WERI-Rb-1 (cell line): Measurements from ENCODE around the gene TUB.

ENCODE experiments used
- DNase-seq: peaks from one replicate; pipeline ENCODE4 v3.0.0-alpha.2; 2020
- H3K27ac ChIP-seq: fragments of 250-450 bp; sonication (Bioruptor Pico); 2 replicates; pipeline ENCODE4 v1.5.1; 2020; ENCODE audit warnings: mild to moderate bottlenecking, moderate library complexity
- H3K27me3 ChIP-seq: fragments of 250-450 bp; sonication (Bioruptor Pico); 2 replicates; pipeline ENCODE4 v1.5.1; 2021; ENCODE audit warnings: mild to moderate bottlenecking, low read depth, moderate library complexity; ENCODE audit not compliant: insufficient read depth, severe bottlenecking
- H3K36me3 ChIP-seq: fragments of 250-450 bp; sonication (Bioruptor Pico); 2 replicates; pipeline ENCODE4 v1.5.1; 2020; ENCODE audit warnings: mild to moderate bottlenecking, moderate library complexity
- H3K4me3 ChIP-seq: 2 replicates; pipeline ENCODE4 v1.5.1; 2011; ENCODE audit warnings: low read depth, mild to moderate bottlenecking, control low read depth, low read length
- H3K9me3 ChIP-seq: fragments of 250-450 bp; sonication (Bioruptor Pico); 2 replicates; pipeline ENCODE4 v1.5.1; 2021; ENCODE audit warnings: mild to moderate bottlenecking, moderate library complexity; ENCODE audit not compliant: severe bottlenecking
- TF ChIP-seq, protein P1 (sequence below): IDR thresholded peaks from 2 replicates; pipeline ENCODE4 v1.5.1; 2011; ENCODE audit warnings: low read depth, mild to moderate bottlenecking, control low read depth, inconsistent platforms, low read length

Gene TUB

DNA sequence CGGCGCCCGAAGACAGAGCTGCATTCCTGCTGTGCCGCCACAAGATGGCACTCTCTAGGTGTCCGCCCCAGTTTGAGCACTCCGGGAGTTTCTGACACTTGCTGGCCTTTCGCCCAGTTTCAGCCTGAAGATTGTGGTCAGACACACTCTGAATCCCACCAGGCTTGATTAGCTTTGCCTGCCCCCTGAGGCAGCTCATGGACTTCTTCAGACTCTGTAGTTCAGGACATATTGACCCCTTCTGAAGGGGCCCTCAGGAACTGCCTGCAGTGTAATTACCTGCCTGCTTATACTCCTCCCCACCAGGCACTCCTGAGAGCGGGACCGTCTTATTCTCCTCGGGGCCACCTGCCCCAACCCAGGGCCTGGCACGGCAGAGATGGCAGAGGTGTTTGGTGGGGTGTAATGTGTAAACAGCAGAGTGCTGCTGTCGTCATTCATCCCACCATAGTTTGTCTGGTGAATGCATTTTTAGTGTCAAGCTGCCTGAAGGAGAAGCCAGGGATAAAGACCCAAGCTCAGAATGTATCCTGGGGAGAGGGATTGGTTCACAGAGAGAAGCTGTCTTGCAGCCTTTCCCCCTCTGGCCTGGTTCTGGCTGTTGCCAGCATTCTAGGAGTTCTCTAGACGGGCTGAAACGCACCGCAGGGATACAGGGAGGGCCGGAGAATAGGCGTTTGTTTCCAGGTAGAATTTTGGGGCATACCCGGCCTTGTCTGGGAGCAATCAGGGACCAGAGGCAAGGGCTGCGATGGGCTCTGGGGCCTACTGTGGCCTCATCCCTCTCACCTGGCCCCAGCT, 47.5 kb upstream of the TUB start:
- Histone ChIP-seq H3K4me3 (no peak overlapping the region), H3K36me3 (no peaks in the 10 kb centered on the region), H3K27me3 (no peaks in the 10 kb centered on the region), H3K27ac (no peak overlapping the region), H3K9me3 (no peaks in the 10 kb centered on the region)
- DNase-seq: peak; percentile 71
- TF ChIP-seq, protein P1, sequence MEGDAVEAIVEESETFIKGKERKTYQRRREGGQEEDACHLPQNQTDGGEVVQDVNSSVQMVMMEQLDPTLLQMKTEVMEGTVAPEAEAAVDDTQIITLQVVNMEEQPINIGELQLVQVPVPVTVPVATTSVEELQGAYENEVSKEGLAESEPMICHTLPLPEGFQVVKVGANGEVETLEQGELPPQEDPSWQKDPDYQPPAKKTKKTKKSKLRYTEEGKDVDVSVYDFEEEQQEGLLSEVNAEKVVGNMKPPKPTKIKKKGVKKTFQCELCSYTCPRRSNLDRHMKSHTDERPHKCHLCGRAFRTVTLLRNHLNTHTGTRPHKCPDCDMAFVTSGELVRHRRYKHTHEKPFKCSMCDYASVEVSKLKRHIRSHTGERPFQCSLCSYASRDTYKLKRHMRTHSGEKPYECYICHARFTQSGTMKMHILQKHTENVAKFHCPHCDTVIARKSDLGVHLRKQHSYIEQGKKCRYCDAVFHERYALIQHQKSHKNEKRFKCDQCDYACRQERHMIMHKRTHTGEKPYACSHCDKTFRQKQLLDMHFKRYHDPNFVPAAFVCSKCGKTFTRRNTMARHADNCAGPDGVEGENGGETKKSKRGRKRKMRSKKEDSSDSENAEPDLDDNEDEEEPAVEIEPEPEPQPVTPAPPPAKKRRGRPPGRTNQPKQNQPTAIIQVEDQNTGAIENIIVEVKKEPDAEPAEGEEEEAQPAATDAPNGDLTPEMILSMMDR: peak; percentile 88

DNA sequence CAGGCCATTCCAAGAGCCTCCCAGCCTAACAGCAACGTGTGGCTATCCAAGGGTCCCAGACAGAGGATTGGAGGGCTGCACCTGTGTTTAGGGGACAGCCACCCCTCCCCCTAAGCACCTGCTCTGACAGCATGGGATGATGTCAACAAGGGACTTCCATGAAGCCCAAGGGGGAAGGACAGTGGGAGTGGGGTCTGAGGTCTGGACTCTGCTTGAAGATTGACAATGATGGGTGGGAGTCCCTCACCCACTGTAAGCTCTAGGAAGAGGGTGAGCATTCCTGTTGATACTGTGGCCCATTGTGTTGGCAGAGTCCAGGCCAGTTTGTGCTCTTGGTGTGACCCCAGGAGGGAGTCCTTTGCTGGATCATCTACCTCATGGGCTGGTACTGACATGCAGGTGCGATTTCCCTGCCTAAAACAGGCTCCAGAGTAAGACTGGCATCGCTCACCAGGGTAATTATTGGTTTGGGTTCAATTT, 46.9 kb upstream of the TUB start:
- no peaks in the 10 kb centered on the region for H3K27me3 ChIP-seq
- no peak overlapping the region for H3K27ac ChIP-seq
- TF ChIP-seq, protein P1: no peak
- H3K9me3 ChIP-seq: no peaks in the 10 kb centered on the region
- no peak for DNase-seq
- no peaks in the 10 kb centered on the region for H3K36me3 ChIP-seq
- H3K4me3 ChIP-seq: no peak overlapping the region

DNA sequence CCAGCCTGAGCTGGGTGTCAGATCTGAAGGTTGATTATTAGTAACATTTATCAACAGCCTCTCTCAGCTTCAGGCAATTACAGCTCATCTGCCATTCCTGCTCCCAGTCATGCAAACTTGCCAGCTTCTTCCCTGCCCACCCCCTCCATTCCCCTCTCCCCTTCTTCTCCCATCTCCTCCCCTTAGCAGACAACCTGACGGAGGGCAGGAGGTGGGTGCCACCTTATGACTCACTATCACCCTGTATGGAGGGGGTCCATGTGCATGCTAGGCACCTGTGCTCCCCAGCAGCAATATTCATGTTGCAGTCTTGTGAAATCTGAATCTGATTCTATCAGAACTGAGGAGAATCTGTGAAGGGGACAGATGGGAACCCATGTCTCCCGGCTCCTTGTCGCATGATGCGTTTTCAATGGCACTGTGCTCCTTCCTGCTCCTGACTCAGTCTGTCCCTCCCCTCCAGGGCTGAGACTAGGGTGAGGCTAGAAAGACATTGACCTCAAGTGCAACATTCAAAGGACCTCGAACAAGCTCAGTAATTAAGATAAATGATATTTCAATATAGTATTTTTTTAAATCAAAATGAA, 46.3 kb upstream of the TUB start:
- DNase-seq: no peak
- TF ChIP-seq, protein P1: no peak
- no peaks in the 10 kb centered on the region for H3K27me3 ChIP-seq
- H3K4me3 ChIP-seq: no peak overlapping the region
- no peak overlapping the region for H3K27ac ChIP-seq
- no peaks in the 10 kb centered on the region for H3K9me3 ChIP-seq
- no peaks in the 10 kb centered on the region for H3K36me3 ChIP-seq

DNA sequence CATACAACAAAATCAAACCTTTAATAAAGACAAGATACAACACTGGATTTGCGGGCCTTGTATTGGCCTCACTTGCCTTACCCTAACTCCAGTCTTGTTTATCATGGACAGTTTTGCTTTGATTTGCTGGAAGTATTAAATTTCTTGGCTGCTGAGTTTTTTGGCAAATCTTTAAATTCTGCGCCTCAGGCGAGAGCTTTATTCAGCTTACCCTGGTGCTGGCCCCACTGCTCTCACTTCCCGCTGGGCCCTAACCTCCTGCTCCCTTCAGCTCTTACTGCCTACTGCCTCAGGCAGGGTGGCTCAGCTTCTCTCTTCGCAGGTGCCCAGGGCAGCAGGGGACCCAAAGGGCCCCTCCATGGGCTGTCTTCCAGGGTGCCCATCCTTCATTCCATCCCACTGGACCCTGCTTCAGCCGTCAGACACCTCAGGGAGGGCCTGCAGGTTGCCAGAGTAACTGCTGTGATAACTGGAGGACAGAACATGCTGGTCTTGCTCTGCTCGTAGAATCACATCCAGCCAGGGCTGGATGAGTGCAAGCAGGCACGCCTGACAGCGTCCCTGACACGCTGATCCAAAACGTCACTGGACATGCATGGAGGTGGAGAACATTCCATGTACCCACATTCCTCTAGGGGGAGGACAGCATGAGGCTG, 45.7 kb upstream of the TUB start:
- Histone ChIP-seq H3K4me3 (no peak overlapping the region), H3K27me3 (no peaks in the 10 kb centered on the region), H3K27ac (no peak overlapping the region), H3K36me3 (no peaks in the 10 kb centered on the region), H3K9me3 (no peaks in the 10 kb centered on the region)
- TF ChIP-seq, protein P1: no peak
- DNase-seq: no peak

DNA sequence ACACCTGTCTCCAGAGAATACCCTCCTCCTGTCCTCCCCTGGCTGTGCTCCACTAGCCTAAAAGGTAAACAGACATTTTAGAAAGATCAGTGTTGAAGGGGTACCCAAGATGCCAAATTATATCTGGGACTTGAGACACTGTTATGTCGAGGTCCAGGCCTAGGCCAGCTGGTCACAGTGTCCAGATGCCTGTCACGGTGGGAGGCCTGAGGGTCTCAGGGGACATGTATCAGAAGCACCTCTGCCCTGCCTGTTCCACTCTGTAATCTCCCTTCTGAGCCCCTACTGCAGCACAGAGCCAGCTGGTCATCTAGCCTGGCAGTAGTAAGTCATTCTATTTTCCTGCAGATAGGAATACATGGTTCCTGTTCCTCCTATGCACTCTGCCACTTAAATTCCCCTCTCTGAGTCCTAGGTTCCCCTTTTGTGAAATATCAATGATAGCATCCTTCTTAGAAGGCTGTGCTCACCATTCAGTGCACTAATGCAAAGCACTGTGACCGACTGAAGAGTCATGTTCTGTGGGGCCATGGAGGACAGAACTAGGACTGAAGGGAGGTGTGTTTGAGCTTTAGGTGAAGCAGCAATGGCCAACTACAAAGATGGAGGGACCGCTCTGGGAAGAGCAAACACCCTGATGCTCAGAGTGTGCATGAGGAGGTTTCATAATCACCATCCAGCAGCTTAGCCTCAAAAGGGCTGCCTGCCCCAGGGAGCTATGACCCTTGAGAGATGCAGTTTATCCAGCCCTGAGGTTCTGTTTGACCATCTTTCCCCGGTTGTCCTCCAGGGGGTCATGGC, 44.8 kb upstream of the TUB start:
- TF ChIP-seq, protein P1: no peak
- Histone ChIP-seq H3K27me3 (no peaks in the 10 kb centered on the region), H3K36me3 (no peaks in the 10 kb centered on the region), H3K27ac (no peak overlapping the region), H3K9me3 (no peaks in the 10 kb centered on the region), H3K4me3 (no peak overlapping the region)
- no peak for DNase-seq
